Measurements from ENCODE around the gene GLIS1.

DNA sequence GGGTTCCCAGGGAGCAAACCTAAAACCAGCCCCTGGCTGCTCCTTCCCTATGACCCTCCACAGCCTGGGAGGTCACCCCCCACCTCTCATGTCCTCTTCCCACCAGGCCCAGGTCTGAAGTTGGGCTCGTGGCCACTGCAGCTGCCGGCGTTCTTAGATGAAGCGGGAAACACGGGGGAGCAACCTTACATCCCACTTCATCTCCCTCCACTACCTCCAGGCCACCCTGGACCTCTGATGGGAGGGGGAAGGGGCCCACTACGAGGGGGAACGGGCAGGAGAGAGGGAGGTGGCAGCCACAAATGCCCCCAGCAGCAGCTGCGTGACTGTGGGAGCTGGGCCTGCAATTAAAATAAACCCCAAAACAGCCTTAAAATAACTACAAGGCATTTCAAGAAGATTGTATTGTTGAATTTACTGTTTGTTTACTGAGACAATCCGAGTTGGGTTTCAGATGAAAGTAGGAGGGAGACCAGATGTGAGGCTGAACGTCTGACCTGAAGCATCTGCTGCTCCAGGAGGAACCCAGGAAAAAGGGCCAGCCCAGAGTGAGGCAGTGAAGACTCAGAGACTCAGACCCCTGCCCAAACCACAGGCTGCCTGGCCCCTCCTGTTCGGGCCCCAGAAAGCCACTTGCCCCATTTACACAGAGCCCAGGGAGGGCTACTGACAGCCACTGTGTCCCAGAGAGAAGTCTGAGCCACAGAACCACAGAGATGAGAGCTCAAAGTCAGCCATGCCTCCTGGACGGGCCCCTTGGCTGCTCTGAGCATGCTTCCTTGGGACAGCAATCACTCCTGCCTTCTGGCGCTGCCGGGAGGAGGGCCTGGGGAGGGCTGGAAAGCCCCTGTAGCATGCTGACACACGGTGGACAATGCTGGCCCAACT lies 59.8 kb downstream of the GLIS1 start:
- TF ChIP-seq, protein P1, sequence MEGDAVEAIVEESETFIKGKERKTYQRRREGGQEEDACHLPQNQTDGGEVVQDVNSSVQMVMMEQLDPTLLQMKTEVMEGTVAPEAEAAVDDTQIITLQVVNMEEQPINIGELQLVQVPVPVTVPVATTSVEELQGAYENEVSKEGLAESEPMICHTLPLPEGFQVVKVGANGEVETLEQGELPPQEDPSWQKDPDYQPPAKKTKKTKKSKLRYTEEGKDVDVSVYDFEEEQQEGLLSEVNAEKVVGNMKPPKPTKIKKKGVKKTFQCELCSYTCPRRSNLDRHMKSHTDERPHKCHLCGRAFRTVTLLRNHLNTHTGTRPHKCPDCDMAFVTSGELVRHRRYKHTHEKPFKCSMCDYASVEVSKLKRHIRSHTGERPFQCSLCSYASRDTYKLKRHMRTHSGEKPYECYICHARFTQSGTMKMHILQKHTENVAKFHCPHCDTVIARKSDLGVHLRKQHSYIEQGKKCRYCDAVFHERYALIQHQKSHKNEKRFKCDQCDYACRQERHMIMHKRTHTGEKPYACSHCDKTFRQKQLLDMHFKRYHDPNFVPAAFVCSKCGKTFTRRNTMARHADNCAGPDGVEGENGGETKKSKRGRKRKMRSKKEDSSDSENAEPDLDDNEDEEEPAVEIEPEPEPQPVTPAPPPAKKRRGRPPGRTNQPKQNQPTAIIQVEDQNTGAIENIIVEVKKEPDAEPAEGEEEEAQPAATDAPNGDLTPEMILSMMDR (conservative IDR thresholded peaks at IDR 0.05), result no peak
- no peak for TF ChIP-seq ZFX (IDR thresholded peaks at IDR 0.05)
